LoVo (cell line): Measurements from ENCODE around the gene PYGB.

Experiments used
- DNase-seq: peaks from one replicate; pipeline ENCODE4 v3.0.0-alpha.2; 2016; ENCODE audit warnings: low spot score

PYGB gene

GRCh38 chr20:25247956-25248785 is at the start of gene PYGB:
PYGB (plus strand) TSS chr20:25248085; CDS start chr20:25248179, 94 bp downstream.
- peak; percentile 79 for DNase-seq

- DNase-seq = no peak
Measured at GRCh38 chr20:25198663-25199383, 49.1 kb upstream of the PYGB start.

- DNase-seq = no peak
Measured at GRCh38 chr20:25199473-25200260, 48.2 kb upstream of the PYGB start.

GRCh38 chr20:25203089-25203488 is 44.8 kb upstream of the PYGB start:
- no peak for DNase-seq

GRCh38 chr20:25203871-25204320 is 44.0 kb upstream of the PYGB start:
- DNase-seq = no peak

- no peak for DNase-seq
Measured at GRCh38 chr20:25204550-25205276, 43.2 kb upstream of the PYGB start.

- no peak for DNase-seq
Measured at GRCh38 chr20:25205277-25206062, 42.4 kb upstream of the PYGB start.

- no peak for DNase-seq
Measured at GRCh38 chr20:25206063-25206403, 41.9 kb upstream of the PYGB start.

- DNase-seq = no peak
Measured at GRCh38 chr20:25206548-25206947, 41.3 kb upstream of the PYGB start.

GRCh38 chr20:25207149-25207959 is 40.5 kb upstream of the PYGB start:
- no peak for DNase-seq

GRCh38 chr20:25207960-25208534 is 39.8 kb upstream of the PYGB start:
- DNase-seq = no peak

- no peak for DNase-seq
Measured at GRCh38 chr20:25209400-25209799, 38.5 kb upstream of the PYGB start.

GRCh38 chr20:25209911-25210310 is 38.0 kb upstream of the PYGB start:
- no peak for DNase-seq

- DNase-seq = no peak
Measured at GRCh38 chr20:25211273-25211672, 36.6 kb upstream of the PYGB start.

- DNase-seq = no peak
Measured at GRCh38 chr20:25212242-25212641, 35.6 kb upstream of the PYGB start.

GRCh38 chr20:25213566-25214425 is 34.1 kb upstream of the PYGB start:
- DNase-seq = no peak

GRCh38 chr20:25214426-25214790 is 33.5 kb upstream of the PYGB start:
- DNase-seq = no peak

GRCh38 chr20:25214819-25215218 is 33.1 kb upstream of the PYGB start:
- DNase-seq = no peak

- DNase-seq = no peak
Measured at GRCh38 chr20:25215521-25215920, 32.4 kb upstream of the PYGB start.
